ENCODE data around the gene SCLY. TPM values are rescaled to one million over a fixed set of nuclear protein-coding genes. Genes with fewer than 3 reads are reported as not detected.

The SCLY gene
- polyA plus RNA-seq, 3 donors: 9.5 to 10.6 (median 10.3) TPM

DNA sequence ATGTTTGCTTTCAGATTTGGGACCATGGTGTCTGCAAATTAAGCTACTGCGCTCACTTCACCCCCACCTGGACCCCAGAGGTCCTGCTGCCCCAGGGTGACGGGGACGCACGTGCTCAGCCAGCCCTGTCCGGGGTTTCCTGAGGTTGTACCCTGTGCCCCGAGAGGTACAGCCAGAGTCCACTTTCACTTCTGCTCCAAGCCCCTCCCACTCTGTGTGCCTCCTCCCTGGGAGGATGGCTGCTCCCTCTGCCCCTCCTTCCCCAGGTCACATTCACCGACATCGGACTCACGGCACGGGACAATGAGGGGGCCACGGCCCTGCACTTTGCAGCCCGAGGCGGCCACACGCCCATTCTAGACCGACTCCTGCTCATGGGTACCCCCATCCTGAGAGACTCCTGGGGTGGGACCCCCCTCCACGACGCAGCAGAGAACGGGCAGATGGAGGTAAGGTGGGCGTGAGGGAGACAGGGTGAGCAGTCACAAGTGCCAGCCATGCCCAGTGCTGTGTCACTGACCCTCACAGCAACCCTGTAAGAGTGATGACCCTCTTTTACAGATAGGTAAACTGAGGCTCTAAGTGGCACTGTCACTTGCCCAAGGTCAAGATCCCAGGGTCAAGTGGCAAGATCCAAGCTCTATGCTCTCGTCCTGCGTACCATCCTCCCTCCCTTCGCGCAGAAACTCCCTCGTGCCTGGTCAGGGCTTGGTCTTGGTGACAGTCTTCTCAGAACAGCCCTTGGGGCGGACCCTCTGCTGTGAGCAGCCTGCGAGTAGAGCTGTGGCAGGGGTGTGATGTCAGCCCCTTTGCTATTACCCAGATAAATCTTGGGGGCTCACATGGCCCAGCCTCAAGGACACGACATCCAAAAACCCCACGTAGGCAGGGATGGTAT is 47.0 kb downstream of the SCLY start:
- TF ChIP-seq, protein P1, sequence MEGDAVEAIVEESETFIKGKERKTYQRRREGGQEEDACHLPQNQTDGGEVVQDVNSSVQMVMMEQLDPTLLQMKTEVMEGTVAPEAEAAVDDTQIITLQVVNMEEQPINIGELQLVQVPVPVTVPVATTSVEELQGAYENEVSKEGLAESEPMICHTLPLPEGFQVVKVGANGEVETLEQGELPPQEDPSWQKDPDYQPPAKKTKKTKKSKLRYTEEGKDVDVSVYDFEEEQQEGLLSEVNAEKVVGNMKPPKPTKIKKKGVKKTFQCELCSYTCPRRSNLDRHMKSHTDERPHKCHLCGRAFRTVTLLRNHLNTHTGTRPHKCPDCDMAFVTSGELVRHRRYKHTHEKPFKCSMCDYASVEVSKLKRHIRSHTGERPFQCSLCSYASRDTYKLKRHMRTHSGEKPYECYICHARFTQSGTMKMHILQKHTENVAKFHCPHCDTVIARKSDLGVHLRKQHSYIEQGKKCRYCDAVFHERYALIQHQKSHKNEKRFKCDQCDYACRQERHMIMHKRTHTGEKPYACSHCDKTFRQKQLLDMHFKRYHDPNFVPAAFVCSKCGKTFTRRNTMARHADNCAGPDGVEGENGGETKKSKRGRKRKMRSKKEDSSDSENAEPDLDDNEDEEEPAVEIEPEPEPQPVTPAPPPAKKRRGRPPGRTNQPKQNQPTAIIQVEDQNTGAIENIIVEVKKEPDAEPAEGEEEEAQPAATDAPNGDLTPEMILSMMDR (IDR thresholded peaks at IDR 0.05): no peak
- Mint-ChIP-seq H3K27me3 (ENCODE audit: low read depth in 3 of 3) (peaks cover 2 to 7% (median 3%) of the 10 kb centered on the region in 3 donors), H3K4me3 (peak overlapping the region; percentile 80 to 87), H3K36me3 (no peaks in the 10 kb centered on the region), H3K27ac (peak overlapping the region in 3 of 7 donors; percentile 42 to 81 (median 54)), H3K9me3 (peaks cover 2 to 16% (median 7%) of the 10 kb centered on the region in 7 donors), H3K4me1 (peaks cover 20% of the 10 kb centered on the region)
- Histone ChIP-seq H2AFZ (ENCODE audit: insufficient read depth, low read depth, low read length, poor library complexity, severe bottlenecking) (peak overlapping the region; percentile 63), H3K9ac (ENCODE audit: insufficient read depth, low read length, poor library complexity, severe bottlenecking) (no peak overlapping the region), H3K79me2 (ENCODE audit: insufficient read depth, low read length) (no peaks in the 10 kb centered on the region), H3K27me3 (ENCODE audit: control insufficient read depth in 2 of 2, insufficient read depth in 2 of 2, low read length in 2 of 2) (no peaks in the 10 kb centered on the region), H3K4me3 (replicated peaks in 1 of 3; ENCODE audit: low read depth in 2 of 3, low read length in 3 of 3) (peak overlapping the region in 1 of 3 experiments; percentile 54), H4K20me1 (ENCODE audit: insufficient read depth, low read length) (no peaks in the 10 kb centered on the region), H3K9me3 (replicated peaks in 1 of 2; ENCODE audit: control insufficient read depth in 1 of 2, insufficient read depth in 1 of 2, low read length in 2 of 2) (peaks cover 4 to 6% of the 10 kb centered on the region in 2 donors), H3K4me2 (replicated peaks; ENCODE audit: extremely low read depth, low read length, poor library complexity, severe bottlenecking) (peak overlapping the region; percentile 65), H3K4me1 (ENCODE audit: control insufficient read depth in 1 of 2, insufficient read depth in 2 of 2, low read length in 2 of 2) (peaks cover 17 to 25% of the 10 kb centered on the region in 2 donors), H3K27ac (ENCODE audit: low read depth in 1 of 2, low read length in 2 of 2) (no peak overlapping the region), H3K36me3 (replicated peaks in 1 of 2; ENCODE audit: control insufficient read depth in 1 of 2, insufficient read depth in 2 of 2, low read length in 2 of 2) (no peaks in the 10 kb centered on the region)
- WGBS (ENCODE audit: insufficient coverage): 68% methylated on average over 21 of the region's 28 CpGs
- DNase-seq: peak in 1 of 3 donors; percentile 50
- intact Hi-C loops (cut with micrococcal nuclease): no loop called here

DNA sequence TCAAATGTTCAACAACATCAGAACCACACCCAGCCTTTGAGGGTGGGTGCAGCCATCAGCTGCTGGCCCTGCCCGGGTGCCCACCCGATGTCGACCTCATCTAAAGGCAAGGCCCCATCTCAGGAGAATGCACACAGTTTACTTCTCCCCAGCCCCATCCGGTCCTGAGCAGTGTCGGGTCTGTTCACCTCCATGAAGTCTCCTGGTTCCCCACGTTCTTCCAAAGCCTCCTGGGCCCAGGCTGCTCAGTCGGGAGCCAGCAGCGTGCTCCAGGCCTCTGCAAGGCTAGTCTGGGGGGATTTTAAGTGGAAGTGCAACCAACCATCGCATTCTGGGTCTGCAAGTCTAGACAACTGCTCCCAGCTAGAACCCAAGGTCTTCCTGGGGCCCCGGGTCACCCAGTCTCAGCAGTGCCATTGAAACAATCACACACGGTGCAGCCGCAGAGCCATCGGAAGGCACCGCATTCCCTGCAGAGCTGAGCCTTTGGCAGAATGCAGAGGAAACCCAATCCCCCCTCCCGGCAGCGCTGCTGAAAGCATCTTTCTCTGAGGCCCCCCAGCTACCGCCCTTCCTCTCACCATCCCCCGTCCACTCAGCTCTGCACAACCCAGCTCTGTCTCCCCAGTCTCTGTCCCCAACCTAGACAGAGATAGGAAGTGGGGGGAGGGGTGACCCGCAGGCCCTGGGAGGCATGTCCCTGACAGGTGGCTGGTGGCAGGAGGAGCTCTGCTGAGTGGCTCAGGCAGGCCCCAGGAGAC is 47.8 kb downstream of the SCLY start:
- TF ChIP-seq, protein P1 (IDR thresholded peaks at IDR 0.05): no peak
- Histone ChIP-seq H3K4me2 (replicated peaks; ENCODE audit: extremely low read depth, low read length, poor library complexity, severe bottlenecking) (no peak overlapping the region), H3K9me3 (replicated peaks in 1 of 2; ENCODE audit: control insufficient read depth in 1 of 2, insufficient read depth in 1 of 2, low read length in 2 of 2) (peaks cover 7 to 8% of the 10 kb centered on the region in 2 donors), H3K36me3 (replicated peaks in 1 of 2; ENCODE audit: control insufficient read depth in 1 of 2, insufficient read depth in 2 of 2, low read length in 2 of 2) (no peaks in the 10 kb centered on the region), H3K4me3 (replicated peaks in 1 of 3; ENCODE audit: low read depth in 2 of 3, low read length in 3 of 3) (no peak overlapping the region), H3K9ac (ENCODE audit: insufficient read depth, low read length, poor library complexity, severe bottlenecking) (no peak overlapping the region), H2AFZ (ENCODE audit: insufficient read depth, low read depth, low read length, poor library complexity, severe bottlenecking) (no peak overlapping the region), H3K27me3 (ENCODE audit: control insufficient read depth in 2 of 2, insufficient read depth in 2 of 2, low read length in 2 of 2) (no peaks in the 10 kb centered on the region), H3K79me2 (ENCODE audit: insufficient read depth, low read length) (no peaks in the 10 kb centered on the region), H3K27ac (ENCODE audit: low read depth in 1 of 2, low read length in 2 of 2) (no peak overlapping the region), H4K20me1 (ENCODE audit: insufficient read depth, low read length) (no peaks in the 10 kb centered on the region), H3K4me1 (ENCODE audit: control insufficient read depth in 1 of 2, insufficient read depth in 2 of 2, low read length in 2 of 2) (peaks cover 17 to 25% of the 10 kb centered on the region in 2 donors)
- DNase-seq: no peak
- peaks cover 5 to 25% (median 13%) of the 10 kb centered on the region in 7 donors for H3K9me3 Mint-ChIP-seq
- peak overlapping the region in 1 of 2 donors; percentile 31 for H3K4me3 Mint-ChIP-seq
- H3K36me3 Mint-ChIP-seq: no peaks in the 10 kb centered on the region
- WGBS (ENCODE audit: insufficient coverage): 70% methylated on average over 12 of the region's 19 CpGs
- H3K27me3 Mint-ChIP-seq (ENCODE audit: low read depth in 3 of 3): peaks cover 2 to 10% (median 3%) of the 10 kb centered on the region in 3 donors
- peaks cover 20% of the 10 kb centered on the region for H3K4me1 Mint-ChIP-seq
- peak overlapping the region in 3 of 7 donors; percentile 8 to 37 (median 10) for H3K27ac Mint-ChIP-seq
- intact Hi-C loops (cut with micrococcal nuclease): no loop called here
